Activated CD8-positive, alpha-beta memory T cell treated with anti-CD3 and anti-CD28 coated beads, Interleukin-2, amount 10 ng/mL, durations not matched to agents 7 days and 5 days (primary cell): ENCODE data around the gene OTUD3. TPM values are rescaled to one million over a fixed set of nuclear protein-coding genes. Genes with fewer than 3 reads are reported as not detected.
"Not testable (repeated sequence)": the region's sequence is repeated elsewhere in the genome, so short reads cannot be mapped to it uniquely, and the experiment has no call there.

Experiments
- ATAC-seq: fragments of 150-1000 bp; cut with Tn5 transposase; one replicate; pipeline ENCODE4 v1.10.0; 2021; ENCODE audit warnings: moderate library complexity
- CTCF ChIA-PET: fragments of 350-600 bp; sonication (Branson Sonifier 250); formaldehyde crosslinking; loops from one replicate; lab custom pipeline; 2021; ENCODE audit warnings: antibody characterized with exemption; lab: Charles Lee
- DNase-seq: peaks from one replicate; pipeline ENCODE4 v3.0.0-alpha.2; 2020
- H3K27ac Mint-ChIP-seq: one replicate; pipeline ENCODE4 v1.8.0; 2021; ENCODE audit warnings: mild to moderate bottlenecking, mixed read lengths
- H3K27me3 Mint-ChIP-seq: one replicate; pipeline ENCODE4 v1.8.0; 2021; ENCODE audit warnings: mixed read lengths
- H3K36me3 Mint-ChIP-seq: one replicate; pipeline ENCODE4 v1.8.0; 2021; ENCODE audit warnings: mild to moderate bottlenecking, mixed read lengths
- H3K4me1 Mint-ChIP-seq: one replicate; pipeline ENCODE4 v1.8.0; 2021; ENCODE audit warnings: mixed read lengths
- H3K4me3 Mint-ChIP-seq: one replicate; pipeline ENCODE4 v1.8.0; 2021; ENCODE audit warnings: mild to moderate bottlenecking, moderate library complexity, mixed read lengths
- H3K9me3 Mint-ChIP-seq: one replicate; pipeline ENCODE4 v1.8.0; 2022; ENCODE audit warnings: low read depth, mixed read lengths
- total RNA-seq, 2 experiments: library from RNA; stranded (reverse); gene quantifications; one replicate each; pipeline ENCODE4 v1.2.3, GENCODE V29; 2021

Gene OTUD3, protein sequence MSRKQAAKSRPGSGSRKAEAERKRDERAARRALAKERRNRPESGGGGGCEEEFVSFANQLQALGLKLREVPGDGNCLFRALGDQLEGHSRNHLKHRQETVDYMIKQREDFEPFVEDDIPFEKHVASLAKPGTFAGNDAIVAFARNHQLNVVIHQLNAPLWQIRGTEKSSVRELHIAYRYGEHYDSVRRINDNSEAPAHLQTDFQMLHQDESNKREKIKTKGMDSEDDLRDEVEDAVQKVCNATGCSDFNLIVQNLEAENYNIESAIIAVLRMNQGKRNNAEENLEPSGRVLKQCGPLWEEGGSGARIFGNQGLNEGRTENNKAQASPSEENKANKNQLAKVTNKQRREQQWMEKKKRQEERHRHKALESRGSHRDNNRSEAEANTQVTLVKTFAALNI
- total RNA-seq = 1 to 10 TPM; 7.3 to 8.1 TPM

- no peaks in the 10 kb centered on the region for H3K9me3 Mint-ChIP-seq
- H3K36me3 Mint-ChIP-seq = peaks cover 3% of the 10 kb centered on the region
- H3K4me1 Mint-ChIP-seq = peaks cover 28% of the 10 kb centered on the region
- ATAC-seq (peak; percentile 96), DNase-seq (peak; percentile 97)
- peak within 1 kb of the TSS; percentile 79 for H3K4me3 Mint-ChIP-seq
- H3K27ac Mint-ChIP-seq = peak within 1 kb of the TSS; percentile 22
- CTCF ChIA-PET = interaction anchor here (0.8 to 2.6 kb wide), 19 partner anchors 8 to 328 kb away, joined by 3 to 12 read pairs (median 5); no protein-coding TSS in a partner anchor
- H3K27me3 Mint-ChIP-seq = peaks cover 10% of the 10 kb centered on the region
These were observed at the start of gene OTUD3 for GRCh38 chr1:19882111-19883071. TSS of gene OTUD3 (plus strand) at chr1:19882395. CDS start at chr1:19882514, 119 bp downstream.

- ATAC-seq (no peak), DNase-seq (no peak)
- H3K27me3 Mint-ChIP-seq = peaks cover 61% of the 10 kb centered on the region
- no peaks in the 10 kb centered on the region for H3K9me3 Mint-ChIP-seq
- H3K27ac Mint-ChIP-seq = no peak overlapping the region
- no peak overlapping the region for H3K4me3 Mint-ChIP-seq
- CTCF ChIA-PET = no interaction called here
- H3K4me1 Mint-ChIP-seq = peaks cover 6% of the 10 kb centered on the region
- H3K36me3 Mint-ChIP-seq = no peaks in the 10 kb centered on the region
These were observed 46.6 kb upstream of the OTUD3 start for GRCh38 chr1:19835578-19835977.

GRCh38 chr1:19837866-19838265, 44.3 kb upstream of the OTUD3 start:
- H3K9me3 Mint-ChIP-seq = no peaks in the 10 kb centered on the region
- H3K27me3 Mint-ChIP-seq = peaks cover 41% of the 10 kb centered on the region
- H3K4me1 Mint-ChIP-seq = no peaks in the 10 kb centered on the region
- DNase-seq (no peak), ATAC-seq (no peak)
- H3K4me3 Mint-ChIP-seq = no peak overlapping the region
- CTCF ChIA-PET = no interaction called here
- H3K36me3 Mint-ChIP-seq = no peaks in the 10 kb centered on the region
- no peak overlapping the region for H3K27ac Mint-ChIP-seq

GRCh38 chr1:19840228-19840627, 42.0 kb upstream of the OTUD3 start:
- no peaks in the 10 kb centered on the region for H3K9me3 Mint-ChIP-seq
- no peak for ATAC-seq
- no peak overlapping the region for H3K27ac Mint-ChIP-seq
- no peak for DNase-seq
- H3K4me1 Mint-ChIP-seq = no peaks in the 10 kb centered on the region
- H3K4me3 Mint-ChIP-seq = no peak overlapping the region
- CTCF ChIA-PET = no interaction called here
- no peaks in the 10 kb centered on the region for H3K36me3 Mint-ChIP-seq
- peaks cover 41% of the 10 kb centered on the region for H3K27me3 Mint-ChIP-seq

GRCh38 chr1:19844731-19845495, 37.3 kb upstream of the OTUD3 start:
- Mint-ChIP-seq H3K27ac (no peak overlapping the region), H3K27me3 (peaks cover 37% of the 10 kb centered on the region), H3K36me3 (no peaks in the 10 kb centered on the region), H3K4me3 (no peak overlapping the region), H3K9me3 (no peaks in the 10 kb centered on the region), H3K4me1 (no peaks in the 10 kb centered on the region)
- CTCF ChIA-PET = no interaction called here
- no peak for DNase-seq
- no peak for ATAC-seq

DNA sequence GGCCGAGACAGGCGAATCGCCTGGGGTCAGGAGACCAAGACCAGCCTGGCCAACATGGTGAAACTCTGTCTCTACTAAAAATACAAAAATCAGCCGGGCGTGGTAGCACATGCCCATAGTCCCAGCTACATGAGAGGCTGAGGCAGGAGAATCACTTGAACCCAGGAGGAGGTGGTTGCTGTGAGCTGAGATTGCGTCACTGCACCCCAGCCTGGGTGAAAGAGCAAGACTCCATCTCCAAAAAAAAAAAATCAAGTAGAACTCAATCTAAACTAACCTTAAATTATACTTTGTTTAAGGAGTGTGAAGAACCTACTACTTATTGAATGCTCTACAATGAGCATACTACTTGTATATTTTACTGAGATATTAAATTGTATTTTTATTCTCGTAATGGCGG, 36.6 kb upstream of the OTUD3 start:
- no peak for ATAC-seq
- Mint-ChIP-seq H3K36me3 (no peaks in the 10 kb centered on the region), H3K4me1 (no peaks in the 10 kb centered on the region), H3K27ac (no peak overlapping the region), H3K9me3 (no peaks in the 10 kb centered on the region), H3K27me3 (peaks cover 34% of the 10 kb centered on the region), H3K4me3 (no peak overlapping the region)
- no peak for DNase-seq
- CTCF ChIA-PET = no interaction called here

DNA sequence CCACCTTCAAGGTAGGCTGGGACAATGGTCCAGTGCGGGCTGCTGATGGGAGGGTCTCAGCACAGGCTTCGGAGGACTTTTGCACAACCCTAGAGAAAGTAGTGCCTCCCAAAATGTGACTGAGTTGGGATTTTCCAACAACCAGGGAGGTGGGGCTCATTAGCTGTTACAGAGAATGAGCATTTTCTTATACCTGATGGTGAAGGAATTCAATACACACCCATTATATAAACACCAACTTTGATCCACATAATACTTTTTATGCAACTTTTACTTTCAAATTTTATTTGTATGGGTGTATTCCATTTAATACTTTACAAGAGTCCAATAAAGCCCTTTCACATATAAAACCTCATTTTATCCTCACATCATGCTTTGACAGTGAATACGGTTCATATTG, 35.9 kb upstream of the OTUD3 start:
- Mint-ChIP-seq H3K27me3 (peaks cover 37% of the 10 kb centered on the region), H3K27ac (no peak overlapping the region), H3K36me3 (no peaks in the 10 kb centered on the region), H3K9me3 (no peaks in the 10 kb centered on the region), H3K4me3 (no peak overlapping the region), H3K4me1 (no peaks in the 10 kb centered on the region)
- DNase-seq (no peak), ATAC-seq (no peak)
- CTCF ChIA-PET = no interaction called here

DNA sequence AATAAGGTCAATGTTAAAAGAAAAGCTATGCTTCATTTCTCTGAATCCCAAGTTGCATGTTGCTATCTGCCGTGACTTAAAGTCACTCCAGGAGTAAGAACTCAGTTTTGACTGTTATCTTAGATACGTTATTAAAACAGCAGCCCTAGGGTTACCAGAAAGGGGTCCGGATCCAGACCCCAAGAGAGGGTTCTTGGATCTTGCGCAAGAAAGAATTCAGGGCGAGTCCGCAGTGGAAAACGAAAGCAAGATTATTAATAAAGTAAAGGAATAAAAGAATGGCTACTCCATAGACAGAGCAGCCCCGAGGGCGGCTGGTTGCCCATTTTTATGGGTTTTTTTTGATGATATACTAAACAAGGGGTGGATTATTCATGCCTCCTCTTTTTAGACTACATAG, 34.9 kb upstream of the OTUD3 start:
- H3K4me1 Mint-ChIP-seq, CTCF ChIA-PET: not testable (repeated sequence)

GRCh38 chr1:19849307-19849706, 32.9 kb upstream of the OTUD3 start:
- peaks cover 37% of the 10 kb centered on the region for H3K27me3 Mint-ChIP-seq
- DNase-seq, H3K9me3 Mint-ChIP-seq, H3K4me1 Mint-ChIP-seq, ATAC-seq, H3K27ac Mint-ChIP-seq, H3K36me3 Mint-ChIP-seq, H3K4me3 Mint-ChIP-seq: not testable (repeated sequence)
- CTCF ChIA-PET = interaction anchor here (1.0 to 1.1 kb wide), 2 partner anchors 10 to 302 kb away, joined by 4 read pairs; no protein-coding TSS in a partner anchor

More for the DNA sequence above, 34.9 kb upstream of the OTUD3 start:
- not testable (repeated sequence) for H3K36me3 Mint-ChIP-seq, ATAC-seq, H3K27ac Mint-ChIP-seq, H3K9me3 Mint-ChIP-seq, DNase-seq, H3K4me3 Mint-ChIP-seq
- peaks cover 37% of the 10 kb centered on the region for H3K27me3 Mint-ChIP-seq

DNA sequence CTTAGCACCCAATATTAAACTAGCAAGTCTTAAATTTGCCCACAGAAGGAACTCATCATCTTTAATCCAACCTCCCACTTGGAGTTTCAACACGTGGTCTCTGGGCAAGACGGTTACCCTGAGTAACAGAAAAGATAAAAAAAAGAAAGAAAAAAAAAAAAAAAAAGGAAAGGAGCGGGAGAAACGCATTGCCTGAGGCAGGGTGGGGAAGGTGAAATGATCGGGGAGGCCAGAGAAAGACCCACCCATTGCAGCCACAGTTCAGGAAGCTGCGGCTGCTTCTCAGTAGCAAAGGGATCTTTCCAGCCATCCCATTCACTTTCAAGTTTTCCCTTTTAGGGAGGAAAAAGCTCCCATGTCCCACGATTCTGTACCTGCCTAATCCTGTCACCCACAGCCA, 32.0 kb upstream of the OTUD3 start:
- Mint-ChIP-seq H3K27me3 (peaks cover 32% of the 10 kb centered on the region), H3K4me1 (no peaks in the 10 kb centered on the region), H3K27ac (no peak overlapping the region), H3K9me3 (no peaks in the 10 kb centered on the region), H3K36me3 (no peaks in the 10 kb centered on the region), H3K4me3 (no peak overlapping the region)
- CTCF ChIA-PET = no interaction called here
- ATAC-seq = no peak
- DNase-seq = no peak

DNA sequence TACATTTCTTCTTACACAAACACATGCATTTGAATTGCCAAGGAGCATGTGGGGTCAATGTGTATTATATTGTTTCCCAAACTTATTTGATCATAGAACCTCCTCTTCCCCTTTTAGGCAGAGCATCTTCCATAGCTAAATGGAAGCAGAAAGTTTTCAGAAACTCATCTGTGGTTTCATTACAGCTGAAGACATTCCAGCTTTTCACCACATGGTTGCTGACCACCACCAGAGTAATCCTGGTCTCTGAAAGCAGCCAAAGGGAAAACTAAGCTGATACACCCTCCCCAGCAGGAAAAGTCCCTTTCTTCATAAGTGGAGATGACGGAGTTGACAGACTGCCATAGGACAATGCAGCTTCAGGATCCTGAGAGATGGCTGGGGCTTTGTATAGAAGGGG, 30.2 kb upstream of the OTUD3 start:
- no peak for ATAC-seq
- Mint-ChIP-seq H3K4me1 (no peaks in the 10 kb centered on the region), H3K27me3 (peaks cover 25% of the 10 kb centered on the region), H3K36me3 (no peaks in the 10 kb centered on the region), H3K9me3 (no peaks in the 10 kb centered on the region), H3K27ac (no peak overlapping the region), H3K4me3 (no peak overlapping the region)
- CTCF ChIA-PET = interaction anchor here (1.0 kb wide), 1 partner anchor 16 kb away, joined by 3 read pairs; no protein-coding TSS in a partner anchor
- no peak for DNase-seq

GRCh38 chr1:19854866-19855265, 27.3 kb upstream of the OTUD3 start:
- ATAC-seq (no peak), DNase-seq (no peak)
- no peaks in the 10 kb centered on the region for H3K36me3 Mint-ChIP-seq
- H3K4me3 Mint-ChIP-seq = no peak overlapping the region
- CTCF ChIA-PET = no interaction called here
- no peaks in the 10 kb centered on the region for H3K9me3 Mint-ChIP-seq
- H3K4me1 Mint-ChIP-seq = no peaks in the 10 kb centered on the region
- peaks cover 26% of the 10 kb centered on the region for H3K27me3 Mint-ChIP-seq
- H3K27ac Mint-ChIP-seq = no peak overlapping the region

GRCh38 chr1:19858893-19859292, 23.3 kb upstream of the OTUD3 start:
- Mint-ChIP-seq H3K4me1 (no peaks in the 10 kb centered on the region), H3K27me3 (peaks cover 47% of the 10 kb centered on the region), H3K36me3 (no peaks in the 10 kb centered on the region), H3K9me3 (peaks cover 5% of the 10 kb centered on the region), H3K4me3 (no peak overlapping the region), H3K27ac (no peak overlapping the region)
- DNase-seq = no peak
- ATAC-seq = no peak
- CTCF ChIA-PET = no interaction called here
